NOMO-1 treated with dmso at 0.1 percent for 144 hours (cell line): ENCODE measurements around the gene NPB.

Experiments used
- DNase-seq: peaks from one replicate; lab custom pipeline; 2025; ENCODE audit not compliant: unreplicated experiment; lab: John Stamatoyannopoulos, UW

The NPB gene

DNA sequence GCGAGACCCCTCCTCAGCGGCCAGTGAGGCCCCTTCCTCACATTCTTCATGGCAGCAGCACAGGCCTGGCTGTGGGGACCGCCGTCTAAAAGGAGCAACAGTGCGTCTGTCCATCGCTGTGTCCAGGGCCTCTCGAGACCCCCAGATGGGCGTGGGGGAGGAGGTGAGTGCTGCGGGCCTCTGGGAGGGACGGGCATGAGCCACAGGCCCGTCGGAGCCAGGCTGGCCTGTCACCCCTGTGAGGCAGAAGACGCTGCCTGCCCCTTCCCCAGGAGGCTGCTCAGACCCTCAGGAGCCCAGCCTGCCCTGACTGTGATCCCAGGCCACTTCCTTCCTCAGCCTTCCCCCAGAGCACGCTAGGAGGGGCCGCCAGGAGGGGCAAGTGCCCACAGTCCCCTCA, 37.2 kb downstream of the NPB start:
- DNase-seq = no peak

DNA sequence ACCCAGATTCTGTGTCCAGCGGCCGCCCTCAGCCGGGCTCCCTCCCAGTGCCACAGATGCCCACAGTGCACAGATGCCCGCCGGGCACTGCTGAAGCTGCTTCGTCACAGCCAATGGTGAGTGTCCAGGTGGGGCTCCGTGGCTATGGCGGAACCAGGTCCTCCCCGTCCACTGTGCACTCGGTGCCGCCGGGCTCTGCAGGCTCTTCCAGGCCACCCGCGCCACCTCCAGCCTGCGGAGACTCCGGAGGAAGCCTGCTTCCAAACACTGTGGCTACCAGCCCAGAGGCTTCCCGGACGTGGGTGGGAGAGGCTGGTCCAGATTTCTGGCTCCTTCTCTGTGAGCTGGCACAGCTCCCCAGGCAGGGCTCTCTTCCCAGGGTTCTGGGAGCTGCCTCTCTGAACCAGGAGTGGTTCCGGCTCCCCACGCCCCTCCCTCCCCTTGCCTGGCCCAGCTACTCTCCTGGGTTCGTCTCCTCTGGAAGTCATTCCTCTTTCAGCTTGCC, 37.9 kb downstream of the NPB start:
- DNase-seq = no peak

DNA sequence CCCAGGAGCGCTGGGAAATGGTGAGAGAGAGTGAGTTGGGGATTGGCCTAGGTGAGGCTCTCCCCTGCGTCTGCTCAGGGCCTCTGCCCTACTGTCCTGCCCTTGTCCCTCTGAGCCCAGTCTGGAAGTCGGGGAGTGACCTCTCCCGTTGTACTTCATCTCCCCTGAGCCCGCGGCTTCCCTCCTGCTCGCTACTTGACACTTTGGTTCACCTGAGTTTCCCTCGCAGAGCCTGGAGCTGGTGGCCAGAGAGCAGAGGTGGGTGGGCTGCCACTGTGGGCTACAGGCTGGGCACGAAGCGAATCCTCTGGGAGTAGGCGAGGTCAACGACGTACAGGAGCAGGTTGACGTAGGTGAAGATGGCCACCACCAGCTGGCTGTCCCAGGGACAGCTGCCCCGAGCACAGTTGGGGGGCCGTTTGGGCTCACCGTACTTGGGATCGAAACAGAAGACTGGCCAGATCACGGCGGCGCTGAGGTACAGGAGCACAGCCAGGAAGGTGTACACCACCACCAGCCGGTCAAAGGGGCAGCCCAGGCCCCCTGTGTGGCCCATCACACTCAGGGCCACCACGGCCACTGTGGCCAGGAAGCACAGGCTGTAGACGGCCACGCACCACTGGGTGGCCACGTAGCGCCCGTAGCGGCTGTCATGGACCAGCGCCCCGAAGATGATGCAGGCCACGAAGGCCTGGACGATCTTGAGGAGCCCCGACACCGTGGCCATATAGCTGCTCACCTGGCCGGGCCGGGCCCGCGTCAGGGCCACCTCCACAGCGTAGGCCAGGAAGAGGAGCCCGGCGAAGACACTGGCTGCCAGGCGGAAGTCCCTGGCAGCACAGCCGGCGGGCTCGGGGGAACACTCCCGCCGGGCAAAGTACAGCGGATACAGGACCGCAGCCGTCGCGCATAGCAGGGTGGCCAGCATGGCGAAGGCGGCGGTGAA, 38.8 kb downstream of the NPB start:
- DNase-seq = no peak

GRCh38 chr17:81941484-81942166, 39.6 kb downstream of the NPB start:
- no peak for DNase-seq

DNA sequence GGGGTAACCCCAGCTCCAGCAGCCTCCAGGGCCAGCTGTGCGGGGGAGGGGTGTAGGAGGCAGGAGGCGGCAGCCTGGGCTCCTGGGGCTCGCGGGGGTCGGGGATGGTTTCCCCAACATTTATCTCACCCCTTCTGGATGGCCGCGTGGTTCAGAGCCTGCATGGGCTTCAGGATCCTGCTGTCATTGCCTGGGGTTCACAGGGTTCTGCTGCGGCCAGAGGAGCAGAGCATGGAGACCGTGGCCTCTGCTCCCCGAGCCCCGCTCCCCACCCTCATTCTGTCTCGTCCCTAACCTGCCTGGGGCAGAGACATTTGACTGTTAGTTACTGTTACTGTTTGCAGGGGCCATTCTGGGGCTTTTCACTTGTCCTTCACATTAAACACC, 40.1 kb downstream of the NPB start:
- DNase-seq = no peak

- DNase-seq = no peak
Measured at GRCh38 chr17:81944858-81945257, 42.8 kb downstream of the NPB start.

- no peak for DNase-seq
Measured at GRCh38 chr17:81947189-81947588, 45.2 kb downstream of the NPB start, which contains the start of gene MYADML2. Gene MYADML2, minus strand, starts transcription at chr17:81947233. Its CDS starts 5,492 bp downstream, at chr17:81941741.

DNA sequence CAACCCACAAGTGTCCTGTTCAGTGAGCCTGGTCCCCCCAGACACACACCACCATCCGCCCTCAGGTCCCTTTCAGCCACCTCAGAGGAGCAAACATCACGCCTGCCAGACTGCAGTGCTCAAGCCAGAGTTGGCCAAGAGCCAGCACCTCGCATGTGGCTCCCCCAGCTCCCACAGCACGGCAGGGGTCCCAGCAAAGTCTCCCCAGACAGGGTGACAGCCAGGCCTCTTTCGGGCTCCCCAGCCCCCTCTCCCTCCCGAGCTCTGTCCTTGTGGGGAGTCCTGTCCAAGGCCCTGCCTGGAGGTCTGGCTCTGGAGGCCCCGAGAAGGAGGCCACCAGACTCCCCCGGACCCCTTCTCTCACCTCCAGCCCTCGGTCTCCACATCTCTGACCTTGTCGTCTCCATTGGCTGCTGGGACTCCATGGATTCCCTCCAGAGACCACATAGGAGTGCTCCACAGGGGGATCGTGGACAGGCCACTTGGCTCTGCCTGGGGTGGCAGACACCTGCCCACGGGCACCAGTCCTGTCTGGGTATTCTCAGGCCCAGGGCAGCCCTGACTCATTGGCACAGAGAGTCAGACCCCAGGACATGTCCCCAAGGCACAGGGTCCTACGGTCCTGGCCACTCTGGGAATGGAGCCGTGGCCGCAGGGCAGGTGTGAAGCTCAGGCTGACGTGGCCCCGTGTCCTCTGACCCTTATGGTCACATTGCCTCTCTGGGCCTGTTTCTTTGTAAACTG, 46.8 kb downstream of the NPB start:
- DNase-seq = no peak

GRCh38 chr17:81950501-81950900, 48.5 kb downstream of the NPB start:
- no peak for DNase-seq

- DNase-seq = no peak
Measured at GRCh38 chr17:81951785-81952684, 50.0 kb downstream of the NPB start.
